ENCODE measurements around the gene ALKBH2.

Gene ALKBH2

DNA sequence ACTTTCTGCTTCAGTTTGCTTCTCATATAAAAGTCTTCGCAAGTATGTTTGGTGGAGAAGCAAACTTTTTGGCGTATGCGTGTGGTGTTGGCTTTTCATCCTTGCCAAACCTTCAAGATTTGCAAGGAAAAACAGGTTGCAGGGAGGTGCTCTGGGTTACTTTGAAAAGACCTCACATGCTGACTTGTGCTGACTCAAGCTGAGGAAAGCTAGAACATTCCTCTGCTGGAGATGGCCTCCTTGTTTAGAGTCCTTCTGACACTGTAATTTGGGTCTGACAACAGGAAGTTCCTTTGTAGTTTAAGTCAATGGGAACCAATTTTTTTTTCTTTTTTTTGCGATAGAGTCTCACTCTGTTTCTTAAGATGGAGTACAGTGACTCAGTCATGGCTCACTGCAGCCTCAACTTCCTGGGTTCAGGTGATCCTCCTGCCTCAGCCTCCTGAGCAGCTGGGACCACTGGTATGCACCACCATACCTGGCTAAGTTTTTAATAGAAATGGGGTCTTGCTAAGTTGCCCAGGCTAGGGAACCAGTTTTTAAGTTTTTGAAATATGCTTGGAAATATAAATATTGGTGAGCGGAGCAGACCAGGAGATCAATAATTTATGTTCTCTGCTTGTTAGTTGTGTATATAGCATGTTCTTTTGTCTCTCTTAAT lies 20.5 kb upstream of the ALKBH2 start:
- no peak for DNase-seq

DNA sequence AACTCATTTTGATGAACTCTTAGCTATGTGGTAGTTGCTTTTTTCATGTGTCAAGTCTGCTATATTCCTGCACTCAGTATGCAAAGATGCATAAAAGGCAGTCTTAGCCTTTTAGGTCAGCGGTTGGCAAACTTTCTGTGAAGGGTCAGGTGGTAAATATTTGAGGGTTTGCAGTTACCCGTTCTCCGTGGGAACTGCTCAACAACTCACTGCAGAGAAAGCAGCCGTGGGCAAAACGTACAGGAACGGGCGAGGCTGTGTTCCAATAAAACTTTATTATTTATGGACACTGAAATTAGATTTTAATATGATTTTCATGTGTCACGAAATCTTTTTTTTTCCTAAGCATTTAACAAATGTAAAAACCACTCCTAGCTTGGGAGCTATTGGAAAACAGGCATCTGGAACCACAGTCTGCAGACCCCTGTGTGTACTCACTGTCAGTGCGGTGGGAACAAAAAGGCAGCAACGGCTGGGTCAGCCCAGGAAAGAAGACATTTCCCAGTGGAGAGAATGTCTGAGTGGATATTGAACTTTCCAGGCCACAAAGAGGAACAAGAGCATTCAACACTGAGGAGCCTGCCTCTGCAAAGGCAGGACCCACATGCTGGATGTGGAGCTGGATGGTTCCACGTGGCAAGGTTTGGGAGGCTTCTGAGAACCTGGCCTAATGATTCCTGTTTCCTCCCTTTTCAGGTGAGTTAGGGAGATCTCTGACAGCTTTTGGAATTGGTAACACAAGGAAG lies 19.6 kb upstream of the ALKBH2 start:
- DNase-seq: no peak

DNA sequence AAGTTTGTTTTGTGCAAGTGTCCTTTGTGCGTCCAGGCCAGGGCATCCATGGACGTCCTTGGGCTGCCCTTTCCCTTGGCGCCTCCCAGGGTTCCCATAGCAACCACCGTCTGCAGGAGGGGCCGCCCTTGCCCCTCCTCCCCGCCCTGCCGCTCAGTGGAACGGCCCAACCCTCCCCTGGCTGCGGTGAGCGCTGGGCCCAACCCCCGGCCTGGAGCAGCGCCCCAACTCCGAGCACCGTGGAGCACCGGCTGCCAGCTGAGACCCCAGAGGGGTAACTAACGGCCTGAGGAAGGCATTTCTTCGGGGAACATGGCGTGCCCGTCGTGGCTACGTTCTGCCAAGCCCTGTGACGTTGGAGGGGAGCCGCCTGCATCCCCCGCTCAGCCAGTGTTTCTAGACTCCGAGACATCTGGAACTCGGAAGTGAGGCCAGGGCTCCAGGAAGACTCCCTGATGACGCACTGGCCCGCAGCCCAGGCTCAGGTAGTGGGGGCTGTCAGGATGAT lies 17.8 kb upstream of the ALKBH2 start:
- DNase-seq: no peak

DNA sequence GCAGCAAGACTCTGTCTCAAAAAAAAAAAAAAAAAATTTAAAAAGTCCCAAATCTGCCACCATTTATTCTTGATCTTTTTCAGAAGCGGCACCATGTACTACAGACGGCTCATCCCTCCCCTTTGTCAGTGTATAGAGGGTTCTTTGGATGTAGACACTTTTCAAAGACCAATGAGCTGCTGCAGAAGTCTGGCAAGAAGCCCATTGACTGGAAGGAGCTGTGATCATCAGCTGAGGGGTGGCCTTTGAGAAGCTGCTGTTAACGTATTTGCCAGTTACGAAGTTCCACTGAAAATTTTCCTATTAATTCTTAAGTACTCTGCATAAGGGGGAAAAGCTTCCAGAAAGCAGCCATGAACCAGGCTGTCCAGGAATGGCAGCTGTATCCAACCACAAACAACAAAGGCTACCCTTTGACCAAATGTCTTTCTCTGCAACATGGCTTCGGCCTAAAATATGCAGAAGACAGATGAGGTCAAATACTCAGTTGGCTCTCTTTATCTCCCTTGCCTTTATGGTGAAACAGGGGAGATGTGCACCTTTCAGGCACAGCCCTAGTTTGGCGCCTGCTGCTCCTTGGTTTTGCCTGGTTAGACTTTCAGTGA lies 16.6 kb upstream of the ALKBH2 start:
- no peak for DNase-seq

DNA sequence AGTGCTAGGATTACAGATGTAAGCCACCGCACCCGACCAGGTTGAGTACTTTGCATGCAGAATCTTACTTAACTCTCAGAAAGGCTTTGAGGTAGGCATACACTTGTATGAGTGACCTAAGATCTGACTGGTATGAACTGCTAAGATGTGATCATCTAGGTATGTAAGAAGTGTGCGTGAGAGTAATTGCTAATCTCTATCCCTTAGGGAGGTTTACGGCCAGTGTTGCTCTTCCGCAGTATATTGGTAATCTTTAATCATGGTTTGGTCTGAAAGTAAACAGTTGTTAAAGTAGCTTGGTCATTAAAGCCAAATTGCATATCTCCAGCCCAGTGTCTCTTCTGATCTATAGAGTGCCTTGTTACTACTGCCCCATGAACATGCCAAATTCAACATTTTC lies 11.9 kb upstream of the ALKBH2 start:
- no peak for DNase-seq

DNA sequence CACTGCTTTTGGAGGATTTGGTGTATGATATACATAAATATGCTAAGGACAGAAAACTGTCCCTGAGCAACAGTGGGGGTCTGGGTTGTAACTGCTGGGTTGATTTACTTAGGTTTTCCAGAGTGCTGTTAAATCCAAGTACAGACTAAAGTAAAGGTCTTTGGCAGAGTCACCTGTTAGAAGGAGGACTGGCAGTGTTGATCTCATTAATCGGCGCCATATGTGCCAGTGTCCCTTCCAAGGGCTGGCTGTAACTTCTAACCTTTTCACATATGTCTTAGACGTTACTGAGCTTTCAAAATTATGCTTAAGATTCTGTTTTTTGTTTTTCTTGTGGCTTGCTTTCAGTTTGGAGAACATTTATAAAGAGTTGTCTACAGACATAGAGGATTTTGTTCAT lies 9.2 kb upstream of the ALKBH2 start:
- no peak for DNase-seq

DNA sequence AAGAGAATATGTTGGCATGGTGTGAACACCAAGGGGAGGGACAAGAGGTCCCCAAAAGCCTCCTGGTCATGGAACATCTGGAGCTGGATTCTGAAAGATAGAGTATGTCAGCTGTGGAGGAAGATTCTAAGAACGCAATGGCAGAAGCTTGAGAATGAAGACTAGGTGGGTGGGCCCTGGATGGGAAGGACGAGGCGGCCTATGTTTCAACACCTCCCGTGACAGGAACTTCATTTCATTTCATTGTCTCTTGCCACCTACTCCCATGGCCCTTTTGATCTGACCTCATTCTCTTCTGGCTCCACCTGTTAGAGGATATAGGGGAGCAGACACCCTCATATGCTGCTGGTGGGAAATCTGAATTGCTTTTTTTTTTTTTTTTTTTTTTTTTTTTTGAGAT lies 7.5 kb upstream of the ALKBH2 start:
- DNase-seq: no peak

DNA sequence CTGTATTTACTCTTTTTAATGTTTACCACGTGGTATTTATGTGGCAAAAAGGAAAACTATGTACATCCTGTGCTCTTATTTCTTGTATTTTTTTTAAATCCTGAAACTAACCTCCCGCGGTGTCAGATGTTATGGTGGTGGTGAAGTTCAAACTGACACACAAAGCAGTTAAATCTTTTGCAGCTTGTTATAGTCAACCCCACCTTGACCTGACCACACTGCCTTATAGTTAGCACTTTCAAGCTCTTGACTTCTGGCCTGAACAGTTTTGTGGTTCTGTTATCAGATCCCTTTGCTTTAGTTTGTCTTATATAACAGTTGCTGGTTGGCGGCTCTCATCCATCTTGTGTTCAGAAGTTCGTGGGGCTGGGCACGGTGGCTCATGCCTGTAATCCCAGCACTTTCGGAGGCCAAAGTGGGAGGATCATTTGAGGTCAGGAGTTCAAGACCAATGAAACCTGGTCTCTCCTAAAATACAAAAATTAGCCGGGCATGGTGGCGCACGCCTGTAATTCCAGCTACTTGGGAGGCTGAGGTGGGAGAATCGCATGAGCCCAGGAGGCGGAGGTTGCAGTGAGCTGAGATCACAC lies 6.3 kb upstream of the ALKBH2 start:
- no peak for DNase-seq

DNA sequence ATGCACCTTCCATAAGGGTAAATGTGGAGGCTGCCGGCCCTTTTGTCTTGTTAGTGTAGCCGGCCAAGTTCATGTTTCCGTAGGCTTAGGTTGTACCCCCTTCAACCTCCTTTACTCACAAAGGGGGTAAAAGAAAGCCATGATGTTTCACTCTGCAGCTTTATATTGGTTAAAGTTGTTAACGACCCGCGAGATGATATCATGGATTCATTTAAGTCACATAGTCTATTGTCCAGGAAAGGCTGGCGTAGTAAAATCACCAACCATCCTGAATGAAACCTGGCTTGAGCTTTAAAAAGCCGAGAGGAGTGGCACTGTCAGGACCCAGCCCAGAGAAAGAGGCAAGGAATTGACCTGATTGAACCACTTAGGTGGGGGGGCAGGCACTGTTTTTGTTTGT lies 5.4 kb upstream of the ALKBH2 start:
- DNase-seq: no peak

DNA sequence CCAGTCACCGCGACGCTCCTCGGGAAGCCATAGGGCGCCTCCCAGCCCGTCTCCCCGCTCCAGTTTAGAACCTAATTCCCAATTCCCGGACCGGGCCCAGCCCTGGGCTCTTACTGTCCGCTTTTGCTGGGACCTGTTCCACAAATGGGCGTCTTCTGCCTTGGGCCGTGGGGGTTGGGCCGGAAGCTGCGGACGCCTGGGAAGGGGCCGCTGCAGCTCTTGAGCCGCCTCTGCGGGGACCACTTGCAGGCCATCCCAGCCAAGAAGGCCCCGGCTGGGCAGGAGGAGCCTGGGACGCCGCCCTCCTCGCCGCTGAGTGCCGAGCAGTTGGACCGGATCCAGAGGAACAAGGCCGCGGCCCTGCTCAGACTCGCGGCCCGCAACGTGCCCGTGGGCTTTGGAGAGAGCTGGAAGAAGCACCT lies 4.9 kb upstream of the ALKBH2 start:
- no peak for DNase-seq

DNA sequence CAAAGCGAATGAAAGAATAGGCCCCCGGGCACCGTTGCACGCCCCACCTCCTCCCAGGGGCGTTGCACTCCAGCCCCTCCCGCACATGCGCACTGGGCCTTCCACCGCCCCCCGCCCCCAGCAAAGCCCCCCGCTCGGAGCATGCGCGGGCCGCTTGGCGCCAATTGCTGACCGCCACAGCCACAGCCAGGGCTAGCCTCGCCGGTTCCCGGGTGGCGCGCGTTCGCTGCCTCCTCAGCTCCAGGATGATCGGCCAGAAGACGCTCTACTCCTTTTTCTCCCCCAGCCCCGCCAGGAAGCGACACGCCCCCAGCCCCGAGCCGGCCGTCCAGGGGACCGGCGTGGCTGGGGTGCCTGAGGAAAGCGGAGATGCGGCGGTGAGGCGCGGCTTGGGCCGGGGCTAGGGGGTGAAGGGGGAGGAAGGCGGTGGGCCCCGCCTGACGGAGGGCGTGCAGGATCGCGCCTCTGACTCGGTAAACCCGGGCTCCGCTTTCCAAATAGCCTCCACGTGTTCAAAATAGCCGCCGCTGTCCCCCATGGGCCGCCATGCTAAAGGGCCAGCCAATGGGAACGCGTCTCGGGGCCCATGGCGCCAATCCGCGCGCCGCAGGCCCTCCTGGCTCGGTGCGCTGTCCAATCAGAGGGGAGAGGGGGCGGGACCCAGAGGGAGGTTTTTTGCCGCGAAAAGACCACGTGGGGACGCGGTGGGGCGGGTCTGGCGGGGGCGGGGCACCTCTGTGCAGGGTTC lies 4.3 kb upstream of the ALKBH2 start, which contains the start of gene UNG:
Gene UNG, plus strand, starts transcription at position 163 of the 748 bp plus-strand sequence. Its CDS starts 83 bp downstream, at position 246.
- peak; percentile 98 for DNase-seq

DNA sequence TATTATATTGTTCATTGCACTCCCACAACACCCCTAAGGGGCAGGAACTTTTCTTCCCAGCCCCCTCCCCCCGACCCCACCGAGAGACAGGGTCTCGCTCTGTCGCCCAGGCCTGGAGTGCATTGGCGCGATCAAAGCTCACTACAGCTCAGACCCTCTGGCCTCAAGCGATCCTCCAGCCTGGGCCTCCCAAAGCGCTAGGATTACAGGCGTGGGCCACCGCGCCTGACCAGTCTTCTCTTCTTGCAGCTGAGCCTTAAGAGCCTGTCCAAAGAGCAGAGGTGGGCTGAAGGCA lies 3.8 kb upstream of the ALKBH2 start:
- no peak for DNase-seq

DNA sequence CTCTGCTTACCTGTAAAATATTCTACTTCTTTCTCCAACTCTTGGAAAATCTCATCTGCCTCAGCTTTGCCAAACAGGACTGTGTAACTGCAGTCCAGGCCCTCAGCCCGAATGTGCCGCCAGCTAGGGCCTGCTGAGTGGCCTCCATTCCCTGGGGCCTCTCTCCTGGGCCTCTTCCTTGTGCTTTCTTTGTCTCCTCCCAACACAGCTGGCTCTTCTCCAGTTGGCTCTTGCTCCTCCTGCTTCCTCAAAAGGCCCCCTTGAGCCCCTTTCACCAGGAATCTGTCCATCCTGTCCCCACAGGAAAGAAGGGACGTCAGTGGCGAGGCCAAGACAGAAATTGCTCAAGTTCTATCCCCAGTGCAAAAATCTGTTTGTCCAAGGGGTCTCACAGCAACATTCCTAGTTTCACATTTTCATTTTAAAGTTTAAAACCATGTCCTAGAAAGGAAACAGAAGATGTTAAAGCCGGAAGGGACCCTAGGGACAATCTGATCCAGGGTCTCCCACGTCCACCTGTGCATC lies 713 bp downstream of the ALKBH2 start:
- DNase-seq: no peak

DNA sequence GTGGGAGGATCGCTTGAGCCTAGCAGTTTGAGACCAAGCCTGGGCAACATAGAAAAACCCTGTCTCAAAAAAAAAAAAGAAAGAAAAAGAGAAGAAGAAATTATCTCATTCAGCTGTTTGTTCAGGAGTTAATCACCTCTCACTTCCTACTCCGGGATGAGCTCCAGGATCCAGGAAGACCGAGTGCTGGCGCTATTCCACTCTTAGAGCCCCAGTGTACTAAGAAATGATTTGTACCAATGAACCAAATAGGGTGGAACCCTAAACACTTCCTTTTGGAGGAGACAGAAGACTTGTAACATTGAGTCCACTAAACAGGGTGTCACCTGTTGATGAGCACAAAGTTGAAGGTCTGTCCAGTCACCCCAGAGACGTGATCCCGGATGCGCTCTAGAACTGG lies 3.6 kb downstream of the ALKBH2 start:
- no peak for DNase-seq

DNA sequence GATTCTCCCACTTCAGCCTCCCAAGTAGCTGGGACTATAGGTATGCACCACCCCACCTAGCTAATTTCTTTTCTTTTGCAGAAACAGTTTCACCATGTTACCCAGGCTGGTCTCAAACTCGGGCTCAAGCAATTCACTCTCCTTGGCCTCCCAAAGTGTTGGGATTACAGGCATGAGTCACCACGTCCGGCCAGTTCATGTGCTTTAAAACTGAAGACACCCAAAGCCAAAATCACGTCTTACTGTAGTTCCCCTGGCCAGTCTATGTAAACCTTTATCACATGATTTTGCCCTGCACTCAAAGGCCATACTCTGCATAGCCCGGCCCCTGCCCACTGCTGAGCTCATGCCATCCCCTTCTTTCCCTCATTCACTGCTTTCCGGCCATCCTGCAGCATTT lies 4.5 kb downstream of the ALKBH2 start:
- no peak for DNase-seq

DNA sequence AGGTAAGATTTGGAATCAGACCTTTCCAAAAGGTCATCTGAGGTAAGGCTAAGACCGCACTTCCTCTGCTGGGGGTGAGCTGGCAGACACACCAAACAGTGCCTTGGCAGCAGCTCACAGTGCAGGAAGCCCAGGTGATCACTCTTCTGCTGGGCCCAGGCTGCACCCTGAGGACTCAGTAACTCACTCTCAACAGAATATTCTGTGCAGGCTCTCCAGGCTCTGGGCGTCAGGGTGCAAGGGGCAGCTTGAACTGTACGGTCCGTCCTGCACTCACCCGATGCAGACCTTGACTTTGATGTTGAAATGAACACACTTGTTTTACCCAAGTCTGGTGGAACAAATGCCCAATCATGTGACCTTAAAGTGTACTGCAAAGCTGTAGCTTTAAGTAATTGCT lies 6.0 kb downstream of the ALKBH2 start:
- DNase-seq: no peak

DNA sequence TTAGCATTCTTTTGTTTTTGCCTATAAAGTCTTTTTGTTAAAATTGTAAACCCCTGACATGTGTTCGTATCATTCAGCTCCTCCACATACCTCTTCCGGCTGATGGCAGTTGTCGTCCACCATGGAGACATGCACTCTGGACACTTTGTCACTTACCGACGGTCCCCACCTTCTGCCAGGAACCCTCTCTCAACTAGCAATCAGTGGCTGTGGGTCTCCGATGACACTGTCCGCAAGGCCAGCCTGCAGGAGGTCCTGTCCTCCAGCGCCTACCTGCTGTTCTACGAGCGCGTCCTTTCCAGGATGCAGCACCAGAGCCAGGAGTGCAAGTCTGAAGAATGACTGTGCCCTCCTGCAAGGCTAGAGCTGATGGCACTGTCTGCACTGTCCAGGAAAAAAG lies 7.7 kb downstream of the ALKBH2 start:
- DNase-seq: no peak

DNA sequence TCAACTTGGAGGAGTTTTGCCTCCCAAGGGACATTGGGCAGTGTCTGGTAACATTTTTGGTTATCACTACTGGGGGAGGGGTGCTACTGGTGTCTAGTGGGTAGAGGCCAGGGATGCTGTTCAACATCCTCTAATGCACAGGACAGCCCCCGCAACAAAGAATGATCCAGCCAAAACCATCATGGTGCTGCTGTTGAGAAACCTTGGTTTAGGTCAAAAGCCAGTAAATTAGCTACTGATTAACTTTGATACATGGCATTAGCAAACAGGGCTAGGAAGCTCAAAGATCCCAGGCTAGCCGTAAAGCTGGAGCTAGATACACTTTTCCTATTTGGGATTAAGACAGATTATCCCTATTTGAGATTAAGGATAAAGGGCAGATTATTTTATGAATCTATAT lies 8.8 kb downstream of the ALKBH2 start:
- no peak for DNase-seq

DNA sequence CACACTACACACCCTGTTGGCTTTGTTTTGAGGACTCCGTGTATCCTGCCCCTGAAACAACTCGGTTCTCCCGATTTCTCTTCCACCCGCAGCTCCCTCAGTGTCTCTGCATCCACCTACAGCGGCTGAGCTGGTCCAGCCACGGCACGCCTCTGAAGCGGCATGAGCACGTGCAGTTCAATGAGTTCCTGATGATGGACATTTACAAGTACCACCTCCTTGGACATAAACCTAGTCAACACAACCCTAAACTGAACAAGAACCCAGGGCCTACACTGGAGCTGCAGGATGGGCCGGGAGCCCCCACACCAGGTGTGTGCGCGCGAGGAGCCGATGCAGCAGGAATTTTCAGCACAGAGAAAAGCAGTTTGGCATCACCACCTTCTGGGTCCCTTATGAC lies 10.5 kb downstream of the ALKBH2 start:
- no peak for DNase-seq

DNA sequence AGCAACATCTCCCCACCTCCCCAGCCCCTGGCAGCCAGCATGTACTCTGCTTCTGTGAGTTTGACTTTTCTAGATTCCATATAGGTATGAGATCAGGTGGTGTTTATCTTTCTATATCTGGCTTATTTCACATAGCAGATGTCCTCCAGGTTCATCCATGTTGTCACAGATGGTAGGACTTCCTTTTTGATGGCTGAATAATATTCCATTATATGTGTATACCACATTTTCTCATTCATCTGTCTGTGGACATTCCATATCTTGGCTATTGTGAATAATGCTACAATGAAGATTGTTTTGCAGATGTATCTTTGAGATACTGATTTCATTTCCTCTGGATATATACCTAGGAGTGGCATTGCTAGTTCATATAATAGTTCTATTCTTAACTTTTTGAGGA lies 18.4 kb downstream of the ALKBH2 start:
- no peak for DNase-seq

DNA sequence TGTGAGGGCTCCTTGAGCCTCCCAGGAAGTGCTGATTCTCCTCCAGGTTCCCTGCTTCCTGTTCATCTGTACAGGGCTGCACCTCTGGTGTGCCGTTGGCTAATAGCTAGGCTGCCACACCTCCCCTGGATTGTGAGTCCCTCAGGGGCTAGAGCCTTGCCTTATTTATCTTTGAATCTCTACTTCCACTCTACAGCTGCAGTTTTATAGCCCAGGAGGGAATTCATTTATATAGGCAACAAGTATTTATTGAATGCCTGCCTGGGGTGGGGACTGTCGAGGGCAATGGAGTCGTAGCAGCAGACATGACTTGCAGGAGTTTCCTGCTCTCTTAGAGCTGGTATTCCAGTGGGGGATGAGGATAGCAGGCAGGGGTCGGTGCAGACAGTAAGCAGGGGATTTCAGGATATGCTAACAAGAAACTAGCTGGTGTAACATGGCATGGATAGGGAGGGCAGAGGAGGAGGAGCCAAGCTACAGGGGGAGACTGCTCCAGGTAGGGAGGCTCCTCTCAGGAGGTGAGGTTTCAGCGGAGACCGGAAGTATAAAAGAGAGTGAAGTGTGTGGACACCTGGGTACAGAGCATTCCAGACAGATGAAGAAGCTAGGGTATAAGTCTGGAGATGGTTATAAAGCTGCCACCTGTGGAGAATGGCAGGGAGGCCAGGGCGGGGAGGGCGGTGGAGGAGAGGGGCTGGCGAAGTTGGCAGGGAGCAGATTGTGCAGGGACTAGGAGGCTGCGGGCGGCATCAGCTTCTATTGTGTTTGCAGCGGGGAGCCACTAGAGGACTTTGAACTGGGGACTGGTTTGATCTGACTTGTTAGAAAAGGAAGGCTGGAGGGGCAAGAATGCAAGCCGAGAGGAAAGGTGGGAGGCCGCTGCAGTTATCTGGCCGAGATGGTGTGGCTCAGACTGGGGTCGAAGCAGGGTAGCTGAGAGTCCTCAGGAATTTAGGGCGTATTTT lies 23.7 kb downstream of the ALKBH2 start:
- DNase-seq: no peak

DNA sequence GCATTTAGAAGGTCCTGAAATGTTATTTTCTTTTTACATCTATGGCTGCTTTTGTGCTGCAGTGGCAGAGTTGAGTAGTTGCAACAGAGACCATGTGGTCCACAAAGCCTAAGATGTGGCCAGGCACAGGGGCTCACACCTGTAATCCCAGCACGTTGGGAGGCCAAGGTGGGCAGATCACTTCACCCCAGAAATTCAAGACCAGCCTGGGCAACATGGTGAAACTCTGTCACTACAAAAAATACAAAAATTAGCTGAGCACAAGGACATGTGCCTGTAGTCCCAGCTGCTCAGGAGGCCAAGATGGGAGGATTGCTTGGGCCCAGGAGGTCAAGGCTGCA lies 27.4 kb downstream of the ALKBH2 start:
- no peak for DNase-seq
